ENCODE data around the gene UMODL1. TPM values are rescaled to one million over a fixed set of nuclear protein-coding genes. Genes with fewer than 3 reads are reported as not detected.

Gene UMODL1
- total RNA-seq, 1 experiment from 2014 or later = 0.18 TPM

DNA sequence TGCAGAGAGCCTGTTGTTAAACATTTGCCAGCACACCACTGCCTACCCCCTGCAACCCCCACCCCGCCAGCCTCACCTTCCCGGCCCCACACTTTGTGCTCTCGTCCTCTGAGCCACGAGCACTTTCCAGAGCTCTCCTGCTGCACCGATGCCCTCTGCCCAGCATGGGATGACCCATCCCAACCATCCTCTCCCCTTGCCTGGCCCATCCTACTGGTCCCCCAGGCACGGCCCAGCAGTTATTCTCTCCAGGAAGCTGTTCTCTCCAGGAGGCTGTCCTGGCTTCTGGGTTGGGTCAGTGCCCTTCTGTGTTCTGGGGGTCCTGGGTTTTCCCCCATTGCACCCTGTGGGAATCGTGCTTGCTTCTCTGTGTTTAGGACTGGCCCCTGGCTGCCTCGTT is 87.7 kb downstream of the UMODL1 start:
- ATAC-seq = no peak
- H3K4me3 ChIP-seq (ENCODE audit: low read depth in 2 of 2, low read length in 2 of 2) = no peak overlapping the region
- no peaks in the 10 kb centered on the region for H3K9me3 ChIP-seq (ENCODE audit: control insufficient read depth, insufficient read depth, low read depth, low read length)
- POLR2A ChIA-PET = no interaction called here
- DNase-seq (ENCODE audit: low read depth, low spot score) = no peak
- BruUV-seq (replicated peaks) = no TSS peak
- H3K27me3 ChIP-seq (ENCODE audit: control insufficient read depth, insufficient read depth, low read length) = no peaks in the 10 kb centered on the region
- no peak overlapping the region for H3K27ac ChIP-seq (ENCODE audit: low read length)
- TF ChIP-seq SIN3A (IDR thresholded peaks at IDR 0.05; ENCODE audit: borderline replicate concordance, insufficient read depth, low read depth, low read length) = no peak
- TF ChIP-seq POLR2AphosphoS5 (IDR thresholded peaks at IDR 0.05; ENCODE audit: low read depth, low read length) = no peak
- no peak for TF ChIP-seq TCF7L2 (IDR thresholded peaks at IDR 0.05; ENCODE audit: low read depth, low read length)
- H3K36me3 ChIP-seq (ENCODE audit: control insufficient read depth, insufficient read depth, low read length) = no peaks in the 10 kb centered on the region
- CTCF ChIA-PET = interaction anchor here (0.5 kb wide), 1 partner anchor 13 kb away, joined by 3 read pairs; no protein-coding TSS in a partner anchor
- intact Hi-C loops (cut with micrococcal nuclease; ENCODE audit: unreplicated experiment) (no loop called here), in situ Hi-C loops (cut with HindIII; ENCODE audit: low pct_unique_long_range_greater_than_20kb, low sequenced_read_pairs) (no loop called here)
- H3K4me1 ChIP-seq (ENCODE audit: control insufficient read depth, insufficient read depth, low read length) = no peaks in the 10 kb centered on the region

DNA sequence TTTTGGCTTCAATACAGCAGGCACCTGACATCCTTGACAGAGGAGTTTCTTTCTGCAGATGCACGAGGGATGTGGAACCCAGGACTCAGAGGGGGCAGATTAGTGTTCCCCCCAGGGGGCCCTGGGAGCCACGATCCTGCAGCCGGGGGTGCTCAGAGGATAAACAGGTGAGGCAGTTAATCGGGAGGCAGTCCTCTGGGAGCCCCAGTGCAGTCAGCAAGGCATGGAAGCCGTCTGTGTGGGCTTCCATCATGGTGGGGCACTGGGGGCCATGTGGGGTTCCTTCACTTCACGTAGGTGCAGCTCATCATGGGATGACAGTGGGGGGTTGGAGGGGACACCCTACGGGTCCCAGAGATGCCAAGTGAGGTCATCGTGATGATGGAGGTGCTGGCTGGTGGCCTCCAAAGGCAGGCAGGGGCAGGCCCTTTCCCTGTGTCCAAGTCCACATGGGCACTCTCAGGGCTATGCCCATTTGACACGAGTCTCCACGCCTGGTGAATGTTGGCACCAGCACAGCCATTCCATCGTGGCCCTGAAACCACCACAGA is 88.5 kb downstream of the UMODL1 start:
- ATAC-seq = no peak
- intact Hi-C loops (cut with micrococcal nuclease; ENCODE audit: unreplicated experiment) (no loop called here), in situ Hi-C loops (cut with HindIII; ENCODE audit: low pct_unique_long_range_greater_than_20kb, low sequenced_read_pairs) (no loop called here)
- ChIA-PET CTCF (no interaction called here), POLR2A (no interaction called here)
- no TSS peak for BruUV-seq (replicated peaks)
- no peak for DNase-seq (ENCODE audit: low read depth, low spot score)
- no peak for TF ChIP-seq POLR2AphosphoS5 (IDR thresholded peaks at IDR 0.05; ENCODE audit: low read depth, low read length)
- Histone ChIP-seq H3K27me3 (ENCODE audit: control insufficient read depth, insufficient read depth, low read length) (no peaks in the 10 kb centered on the region), H3K4me1 (ENCODE audit: control insufficient read depth, insufficient read depth, low read length) (no peaks in the 10 kb centered on the region), H3K4me3 (ENCODE audit: low read depth in 2 of 2, low read length in 2 of 2) (no peak overlapping the region), H3K27ac (ENCODE audit: low read length) (no peak overlapping the region), H3K9me3 (ENCODE audit: control insufficient read depth, insufficient read depth, low read depth, low read length) (no peaks in the 10 kb centered on the region), H3K36me3 (ENCODE audit: control insufficient read depth, insufficient read depth, low read length) (no peaks in the 10 kb centered on the region)

DNA sequence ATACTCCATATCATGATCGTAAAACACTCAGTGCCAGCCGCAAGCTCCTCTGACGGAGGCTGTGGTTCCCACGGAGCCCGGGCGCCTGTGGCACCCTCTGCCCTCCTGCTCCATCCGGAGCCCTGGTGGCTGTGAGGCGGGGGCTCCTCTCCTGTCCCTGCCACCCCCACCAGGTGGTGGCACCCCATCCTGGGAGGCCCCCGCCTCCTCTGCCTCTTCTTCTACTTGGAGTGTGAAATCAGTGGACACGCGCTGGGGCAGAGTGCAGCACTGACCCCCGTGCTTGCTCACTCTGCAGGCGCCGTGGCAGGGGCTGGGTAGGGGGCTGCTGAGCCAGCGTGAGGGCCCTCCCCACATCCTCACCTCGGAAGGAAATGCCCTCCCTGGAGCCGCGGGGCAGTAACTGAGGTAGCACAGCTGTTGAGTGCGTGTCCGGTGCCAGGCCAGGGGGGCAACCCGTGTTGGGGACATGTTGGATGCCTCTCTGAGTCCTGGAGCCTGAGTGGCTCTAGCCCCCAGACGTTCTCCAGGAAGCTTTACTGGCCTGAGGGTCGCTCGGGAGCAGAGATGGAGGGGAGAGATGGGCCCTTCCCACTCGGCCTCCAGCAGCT is 89.1 kb downstream of the UMODL1 start:
- no peak for ATAC-seq
- POLR2A ChIA-PET = no interaction called here
- no TSS peak for BruUV-seq (replicated peaks)
- Histone ChIP-seq H3K9me3 (ENCODE audit: control insufficient read depth, insufficient read depth, low read depth, low read length) (no peaks in the 10 kb centered on the region), H3K27me3 (ENCODE audit: control insufficient read depth, insufficient read depth, low read length) (no peaks in the 10 kb centered on the region), H3K36me3 (ENCODE audit: control insufficient read depth, insufficient read depth, low read length) (no peaks in the 10 kb centered on the region), H3K4me3 (ENCODE audit: low read depth in 2 of 2, low read length in 2 of 2) (no peak overlapping the region), H3K27ac (ENCODE audit: low read length) (no peak overlapping the region), H3K4me1 (ENCODE audit: control insufficient read depth, insufficient read depth, low read length) (no peaks in the 10 kb centered on the region)
- no peak for TF ChIP-seq POLR2AphosphoS5 (IDR thresholded peaks at IDR 0.05; ENCODE audit: low read depth, low read length)
- intact Hi-C loops (cut with micrococcal nuclease; ENCODE audit: unreplicated experiment) (no loop called here), in situ Hi-C loops (cut with HindIII; ENCODE audit: low pct_unique_long_range_greater_than_20kb, low sequenced_read_pairs) (no loop called here)
- DNase-seq (ENCODE audit: low read depth, low spot score) = no peak
- CTCF ChIA-PET = no interaction called here

DNA sequence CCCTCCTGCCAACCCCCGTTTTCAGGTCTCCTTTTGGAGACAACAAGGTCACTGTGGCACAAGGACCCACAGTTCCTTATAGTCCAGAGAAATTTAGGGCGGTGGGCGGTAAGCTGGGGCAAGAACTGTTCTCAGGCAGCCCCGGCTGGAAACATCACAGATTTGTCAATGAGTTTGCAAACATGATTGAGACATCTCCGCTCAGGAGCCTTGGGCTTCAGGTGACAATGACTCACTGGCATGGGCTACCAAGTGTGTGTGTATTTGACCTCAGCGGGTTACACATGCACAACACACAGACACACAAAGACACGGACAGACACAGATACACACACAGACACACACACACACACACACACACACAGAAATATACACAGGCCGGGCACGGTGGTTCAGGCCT is 89.6 kb downstream of the UMODL1 start:
- ChIA-PET POLR2A (no interaction called here), CTCF (no interaction called here)
- TF ChIP-seq TCF7L2 (IDR thresholded peaks at IDR 0.05; ENCODE audit: low read depth, low read length) = no peak
- TF ChIP-seq SIN3A (IDR thresholded peaks at IDR 0.05; ENCODE audit: borderline replicate concordance, insufficient read depth, low read depth, low read length) = no peak
- TF ChIP-seq, protein P1, sequence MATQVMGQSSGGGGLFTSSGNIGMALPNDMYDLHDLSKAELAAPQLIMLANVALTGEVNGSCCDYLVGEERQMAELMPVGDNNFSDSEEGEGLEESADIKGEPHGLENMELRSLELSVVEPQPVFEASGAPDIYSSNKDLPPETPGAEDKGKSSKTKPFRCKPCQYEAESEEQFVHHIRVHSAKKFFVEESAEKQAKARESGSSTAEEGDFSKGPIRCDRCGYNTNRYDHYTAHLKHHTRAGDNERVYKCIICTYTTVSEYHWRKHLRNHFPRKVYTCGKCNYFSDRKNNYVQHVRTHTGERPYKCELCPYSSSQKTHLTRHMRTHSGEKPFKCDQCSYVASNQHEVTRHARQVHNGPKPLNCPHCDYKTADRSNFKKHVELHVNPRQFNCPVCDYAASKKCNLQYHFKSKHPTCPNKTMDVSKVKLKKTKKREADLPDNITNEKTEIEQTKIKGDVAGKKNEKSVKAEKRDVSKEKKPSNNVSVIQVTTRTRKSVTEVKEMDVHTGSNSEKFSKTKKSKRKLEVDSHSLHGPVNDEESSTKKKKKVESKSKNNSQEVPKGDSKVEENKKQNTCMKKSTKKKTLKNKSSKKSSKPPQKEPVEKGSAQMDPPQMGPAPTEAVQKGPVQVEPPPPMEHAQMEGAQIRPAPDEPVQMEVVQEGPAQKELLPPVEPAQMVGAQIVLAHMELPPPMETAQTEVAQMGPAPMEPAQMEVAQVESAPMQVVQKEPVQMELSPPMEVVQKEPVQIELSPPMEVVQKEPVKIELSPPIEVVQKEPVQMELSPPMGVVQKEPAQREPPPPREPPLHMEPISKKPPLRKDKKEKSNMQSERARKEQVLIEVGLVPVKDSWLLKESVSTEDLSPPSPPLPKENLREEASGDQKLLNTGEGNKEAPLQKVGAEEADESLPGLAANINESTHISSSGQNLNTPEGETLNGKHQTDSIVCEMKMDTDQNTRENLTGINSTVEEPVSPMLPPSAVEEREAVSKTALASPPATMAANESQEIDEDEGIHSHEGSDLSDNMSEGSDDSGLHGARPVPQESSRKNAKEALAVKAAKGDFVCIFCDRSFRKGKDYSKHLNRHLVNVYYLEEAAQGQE (IDR thresholded peaks at IDR 0.05; ENCODE audit: insufficient read depth in 1 of 2, low read depth in 2 of 2, low read length in 1 of 2) = no peak
- TF ChIP-seq, protein P2, sequence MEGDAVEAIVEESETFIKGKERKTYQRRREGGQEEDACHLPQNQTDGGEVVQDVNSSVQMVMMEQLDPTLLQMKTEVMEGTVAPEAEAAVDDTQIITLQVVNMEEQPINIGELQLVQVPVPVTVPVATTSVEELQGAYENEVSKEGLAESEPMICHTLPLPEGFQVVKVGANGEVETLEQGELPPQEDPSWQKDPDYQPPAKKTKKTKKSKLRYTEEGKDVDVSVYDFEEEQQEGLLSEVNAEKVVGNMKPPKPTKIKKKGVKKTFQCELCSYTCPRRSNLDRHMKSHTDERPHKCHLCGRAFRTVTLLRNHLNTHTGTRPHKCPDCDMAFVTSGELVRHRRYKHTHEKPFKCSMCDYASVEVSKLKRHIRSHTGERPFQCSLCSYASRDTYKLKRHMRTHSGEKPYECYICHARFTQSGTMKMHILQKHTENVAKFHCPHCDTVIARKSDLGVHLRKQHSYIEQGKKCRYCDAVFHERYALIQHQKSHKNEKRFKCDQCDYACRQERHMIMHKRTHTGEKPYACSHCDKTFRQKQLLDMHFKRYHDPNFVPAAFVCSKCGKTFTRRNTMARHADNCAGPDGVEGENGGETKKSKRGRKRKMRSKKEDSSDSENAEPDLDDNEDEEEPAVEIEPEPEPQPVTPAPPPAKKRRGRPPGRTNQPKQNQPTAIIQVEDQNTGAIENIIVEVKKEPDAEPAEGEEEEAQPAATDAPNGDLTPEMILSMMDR (IDR thresholded peaks at IDR 0.05) = no peak
- no peak for TF ChIP-seq POLR2AphosphoS5 (IDR thresholded peaks at IDR 0.05; ENCODE audit: low read depth, low read length)
- H3K4me3 ChIP-seq (ENCODE audit: low read depth in 2 of 2, low read length in 2 of 2) = no peak overlapping the region
- no peaks in the 10 kb centered on the region for H3K9me3 ChIP-seq (ENCODE audit: control insufficient read depth, insufficient read depth, low read depth, low read length)
- in situ Hi-C loops (cut with HindIII; ENCODE audit: low pct_unique_long_range_greater_than_20kb, low sequenced_read_pairs) (no loop called here), intact Hi-C loops (cut with micrococcal nuclease; ENCODE audit: unreplicated experiment) (no loop called here)
- H3K4me1 ChIP-seq (ENCODE audit: control insufficient read depth, insufficient read depth, low read length) = no peaks in the 10 kb centered on the region
- no peaks in the 10 kb centered on the region for H3K27me3 ChIP-seq (ENCODE audit: control insufficient read depth, insufficient read depth, low read length)
- DNase-seq (ENCODE audit: low read depth, low spot score) (no peak), ATAC-seq (no peak)
- H3K27ac ChIP-seq (ENCODE audit: low read length) = no peak overlapping the region
- no TSS peak for BruUV-seq (replicated peaks)
- no peaks in the 10 kb centered on the region for H3K36me3 ChIP-seq (ENCODE audit: control insufficient read depth, insufficient read depth, low read length)
